Trophoblast cell (in vitro differentiated cells and primary cell): Measurements from ENCODE around the gene RAB31.

Experiments
- DNase-seq, 2 donors: peaks; one replicate each; pipeline ENCODE4 v3.0.0-alpha.2; 2016
- H2AFZ ChIP-seq: 2 replicates; pipeline ENCODE4 v1.6.1; 2013; ENCODE audit warnings: low read length, moderate library complexity, mild to moderate bottlenecking; ENCODE audit not compliant: insufficient read depth, poor library complexity
- H2AK5ac ChIP-seq: 2 replicates; pipeline ENCODE4 v1.6.1; 2013; ENCODE audit warnings: mild to moderate bottlenecking, low read length
- H2BK120ac ChIP-seq: 2 replicates; pipeline ENCODE4 v1.6.1; 2013; ENCODE audit warnings: low read length, mild to moderate bottlenecking, moderate library complexity; ENCODE audit not compliant: insufficient read depth, poor library complexity
- H2BK12ac ChIP-seq: 2 replicates; pipeline ENCODE4 v1.6.1; 2013; ENCODE audit warnings: mild to moderate bottlenecking, low read length, moderate library complexity
- H2BK5ac ChIP-seq: 2 replicates; pipeline ENCODE4 v1.6.1; 2013; ENCODE audit warnings: low read length, low read depth, moderate library complexity, mild to moderate bottlenecking; ENCODE audit not compliant: poor library complexity
- H3K14ac ChIP-seq: 2 replicates; pipeline ENCODE4 v1.6.1; 2013; ENCODE audit warnings: mild to moderate bottlenecking, low read length
- H3K18ac ChIP-seq: 2 replicates; pipeline ENCODE4 v1.6.1; 2013; ENCODE audit warnings: mild to moderate bottlenecking, low read length
- H3K23ac ChIP-seq: 2 replicates; pipeline ENCODE4 v1.6.1; 2013; ENCODE audit warnings: low read length
- H3K27ac ChIP-seq: 2 replicates; pipeline ENCODE4 v1.5.1; 2013; ENCODE audit warnings: low read depth, mild to moderate bottlenecking, inconsistent platforms, low read length, moderate library complexity
- H3K27me3 ChIP-seq: 2 replicates; pipeline ENCODE4 v1.6.1; 2013; ENCODE audit warnings: inconsistent platforms, mild to moderate bottlenecking, low read length, moderate library complexity; ENCODE audit not compliant: insufficient read depth
- H3K36me3 ChIP-seq, 2 experiments: 1 replicate in 1 of 2; 2 replicates in 1 of 2; pipeline ENCODE4 v1.6.1; 2013; ENCODE audit warnings: low read length in 2 of 2, mild to moderate bottlenecking in 2 of 2, moderate library complexity in 1 of 2; ENCODE audit not compliant: insufficient read depth in 2 of 2, control insufficient read depth in 1 of 2
- H3K4ac ChIP-seq: 2 replicates; pipeline ENCODE4 v1.6.1; 2013; ENCODE audit warnings: low read depth, mild to moderate bottlenecking, low read length, moderate library complexity
- H3K4me1 ChIP-seq, 2 experiments: 1 replicate in 1 of 2; 2 replicates in 1 of 2; pipeline ENCODE4 v1.6.1; 2013; ENCODE audit warnings: low read length in 2 of 2, mild to moderate bottlenecking in 2 of 2, moderate library complexity in 1 of 2; ENCODE audit not compliant: insufficient read depth in 2 of 2, control insufficient read depth in 1 of 2
- H3K4me2 ChIP-seq: 2 replicates; pipeline ENCODE4 v1.6.1; 2013; ENCODE audit warnings: inconsistent platforms, mild to moderate bottlenecking, low read length, moderate library complexity
- H3K4me3 ChIP-seq: 2 replicates; pipeline ENCODE4 v1.5.1; 2013; ENCODE audit warnings: mild to moderate bottlenecking, low read depth, low read length, inconsistent platforms
- H3K79me1 ChIP-seq: one replicate; pipeline ENCODE4 v1.6.1; 2013; ENCODE audit warnings: low read length
- H3K79me2 ChIP-seq: 2 replicates; pipeline ENCODE4 v1.6.1; 2013; ENCODE audit warnings: low read length, mild to moderate bottlenecking; ENCODE audit not compliant: control insufficient read depth, insufficient read depth, poor library complexity
- H3K9ac ChIP-seq: 2 replicates; pipeline ENCODE4 v1.6.1; 2013; ENCODE audit warnings: mild to moderate bottlenecking, low read length
- H3K9me3 ChIP-seq: 2 replicates; pipeline ENCODE4 v1.6.1; 2013; ENCODE audit warnings: low read depth, mild to moderate bottlenecking, control low read depth, inconsistent platforms, low read length; ENCODE audit not compliant: insufficient read depth
- H4K12ac ChIP-seq: 2 replicates; pipeline ENCODE4 v1.6.1; 2013; ENCODE audit warnings: low read depth, mild to moderate bottlenecking, low read length, moderate library complexity
- H4K8ac ChIP-seq: 2 replicates; pipeline ENCODE4 v1.6.1; 2013; ENCODE audit warnings: low read depth, mild to moderate bottlenecking, low read length, moderate library complexity
- H4K91ac ChIP-seq: one replicate; pipeline ENCODE4 v1.6.1; 2013; ENCODE audit warnings: low read depth, mild to moderate bottlenecking, low read length, moderate library complexity
- WGBS: extraction: QIAGEN DNeasy Blood & Tissue Kit; methylation state at CpG from one replicate; pipeline ENCODE4 v1.1.7; 2013; ENCODE audit warnings: missing lambda C conversion rate; ENCODE audit not compliant: insufficient read length, insufficient coverage; ENCODE audit errors: extremely low coverage; 5-methylcytosine and 5-hydroxymethylcytosine counted together

Gene RAB31

GRCh38 chr18:9868857-9869714 lies 161.0 kb downstream of the RAB31 start:
- H2AK5ac ChIP-seq, result no peak overlapping the region
- H4K8ac ChIP-seq, result no peak overlapping the region
- no peak overlapping the region for H3K18ac ChIP-seq
- H3K27me3 ChIP-seq, result no peaks in the 10 kb centered on the region
- no peak overlapping the region for H3K4me3 ChIP-seq
- peaks cover 12% of the 10 kb centered on the region for H3K79me1 ChIP-seq
- no CpG with 5 or more reads among the region's 6 CpGs for WGBS
- H3K9me3 ChIP-seq, result peaks cover 13% of the 10 kb centered on the region
- H2BK120ac ChIP-seq, result no peak overlapping the region
- H3K23ac ChIP-seq, result no peak overlapping the region
- peaks cover 2 to 5% of the 10 kb centered on the region in 2 experiments for H3K36me3 ChIP-seq
- H3K4me2 ChIP-seq, result peak overlapping the region; percentile 5
- H3K9ac ChIP-seq, result no peak overlapping the region
- no peak overlapping the region for H3K4ac ChIP-seq
- H2AFZ ChIP-seq, result no peak overlapping the region
- H3K79me2 ChIP-seq, result no peaks in the 10 kb centered on the region
- peak overlapping the region; percentile 77 for H3K27ac ChIP-seq
- no peak overlapping the region for H2BK5ac ChIP-seq
- peak; percentile 88 to 92 for DNase-seq
- H3K14ac ChIP-seq, result no peak overlapping the region
- peaks cover 7 to 28% of the 10 kb centered on the region in 2 experiments for H3K4me1 ChIP-seq
- H4K12ac ChIP-seq, result no peak overlapping the region
- no peak overlapping the region for H2BK12ac ChIP-seq
- H4K91ac ChIP-seq, result no peak overlapping the region

- Histone ChIP-seq H3K4me3 (no peak overlapping the region), H3K18ac (no peak overlapping the region), H3K23ac (no peak overlapping the region), H2AFZ (no peak overlapping the region), H4K91ac (peak overlapping the region; percentile 83), H3K9me3 (peaks cover 12% of the 10 kb centered on the region), H3K36me3 (peaks cover 0 to 3% of the 10 kb centered on the region in 2 experiments), H3K79me1 (peaks cover 12% of the 10 kb centered on the region), H3K27me3 (no peaks in the 10 kb centered on the region), H2BK120ac (peak overlapping the region; percentile 84), H3K79me2 (no peaks in the 10 kb centered on the region), H3K4me1 (peaks cover 7 to 28% of the 10 kb centered on the region in 2 experiments), H3K4me2 (peak overlapping the region; percentile 42), H2BK12ac (peak overlapping the region; percentile 77), H3K9ac (no peak overlapping the region), H4K12ac (no peak overlapping the region), H2BK5ac (peak overlapping the region; percentile 84), H2AK5ac (no peak overlapping the region), H3K4ac (peak overlapping the region; percentile 23), H4K8ac (peak overlapping the region; percentile 59), H3K27ac (peak overlapping the region; percentile 77), H3K14ac (peak overlapping the region; percentile 81)
- WGBS, result no CpG with 5 or more reads among the region's 9 CpGs
- DNase-seq, result peak; percentile 36 to 81
These were observed 161.8 kb downstream of the RAB31 start for GRCh38 chr18:9869715-9870430.

GRCh38 chr18:9870431-9871008 lies 162.4 kb downstream of the RAB31 start:
- Histone ChIP-seq H4K91ac (peak overlapping the region; percentile 61), H3K27ac (peak overlapping the region; percentile 77), H2BK120ac (peak overlapping the region; percentile 92), H2BK12ac (peak overlapping the region; percentile 92), H2AFZ (no peak overlapping the region), H2AK5ac (no peak overlapping the region), H4K8ac (peak overlapping the region; percentile 62), H2BK5ac (peak overlapping the region; percentile 83), H3K4me1 (peaks cover 7 to 28% of the 10 kb centered on the region in 2 experiments), H3K79me2 (no peaks in the 10 kb centered on the region), H3K4me2 (peak overlapping the region; percentile 17), H3K27me3 (no peaks in the 10 kb centered on the region), H3K4me3 (no peak overlapping the region), H3K18ac (no peak overlapping the region), H3K4ac (no peak overlapping the region), H3K23ac (no peak overlapping the region), H3K36me3 (no peaks in the 10 kb centered on the region), H3K14ac (no peak overlapping the region), H3K9me3 (peaks cover 8% of the 10 kb centered on the region), H3K79me1 (peaks cover 12% of the 10 kb centered on the region), H4K12ac (no peak overlapping the region), H3K9ac (no peak overlapping the region)
- DNase-seq, result no peak
- no CpG with 5 or more reads among the region's 4 CpGs for WGBS

GRCh38 chr18:9871244-9871746 lies 163.2 kb downstream of the RAB31 start:
- peak overlapping the region; percentile 15 for H3K14ac ChIP-seq
- no peak overlapping the region for H2AK5ac ChIP-seq
- H3K27ac ChIP-seq, result no peak overlapping the region
- WGBS, result no CpG with 5 or more reads among the region's 6 CpGs
- no peaks in the 10 kb centered on the region for H3K36me3 ChIP-seq
- no peaks in the 10 kb centered on the region for H3K79me2 ChIP-seq
- H3K4me2 ChIP-seq, result no peak overlapping the region
- H3K27me3 ChIP-seq, result no peaks in the 10 kb centered on the region
- no peak overlapping the region for H4K12ac ChIP-seq
- H3K4me1 ChIP-seq, result peaks cover 7 to 25% of the 10 kb centered on the region in 2 experiments
- H3K4me3 ChIP-seq, result no peak overlapping the region
- H3K79me1 ChIP-seq, result peaks cover 12% of the 10 kb centered on the region
- peak overlapping the region; percentile 25 for H2BK120ac ChIP-seq
- H3K9me3 ChIP-seq, result peaks cover 4% of the 10 kb centered on the region
- DNase-seq, result no peak
- H3K18ac ChIP-seq, result no peak overlapping the region
- peak overlapping the region; percentile 64 for H4K91ac ChIP-seq
- H2BK12ac ChIP-seq, result peak overlapping the region; percentile 21
- H3K4ac ChIP-seq, result no peak overlapping the region
- H2AFZ ChIP-seq, result peak overlapping the region; percentile 6
- H3K23ac ChIP-seq, result no peak overlapping the region
- no peak overlapping the region for H2BK5ac ChIP-seq
- no peak overlapping the region for H4K8ac ChIP-seq
- no peak overlapping the region for H3K9ac ChIP-seq
